GM12878 (cell line): ENCODE data around the gene MZT2B.

Source experiments
- EZH2 ChIP-seq: IDR thresholded peaks from 2 replicates; pipeline ENCODE4 v1.6.1; 2012; ENCODE audit warnings: low read depth, mild to moderate bottlenecking, control low read depth, inconsistent platforms, low read length, borderline replicate concordance; ENCODE audit not compliant: control insufficient read depth
- NR2C2 ChIP-seq: IDR thresholded peaks from 2 replicates; pipeline ENCODE4 v1.6.1; 2011; ENCODE audit warnings: borderline replicate concordance, low read depth; ENCODE audit not compliant: control insufficient read depth, insufficient read length
- PAX8 ChIP-seq: fragments of 450-650 bp; IDR thresholded peaks from 2 replicates; pipeline ENCODE4 v1.6.1; 2017; ENCODE audit warnings: mild to moderate bottlenecking, moderate library complexity
- POLR2A ChIP-seq: IDR thresholded peaks from 2 replicates; pipeline ENCODE4 v1.6.1; 2011; ENCODE audit warnings: low read depth, mild to moderate bottlenecking, low read length
- SRF ChIP-seq, 2 experiments: IDR thresholded peaks; 2 replicates each; pipeline ENCODE4 v1.6.1; 2011; ENCODE audit warnings: low read depth in 2 of 2, low read length in 2 of 2, mild to moderate bottlenecking in 1 of 2, moderate library complexity in 1 of 2
- TF ChIP-seq, protein P1 (sequence below), 3 experiments: IDR thresholded peaks in 2 of 3; conservative IDR thresholded peaks in 1 of 3; 2 replicates each; pipeline ENCODE4 v1.5.1; 2011; ENCODE audit warnings: low read depth in 3 of 3, low read length in 3 of 3, mild to moderate bottlenecking in 3 of 3, control low read depth in 2 of 3, moderate library complexity in 2 of 3, inconsistent platforms in 1 of 3, mixed read lengths in 1 of 3; ENCODE audit not compliant: control insufficient read depth in 2 of 3, insufficient read depth in 1 of 3; ENCODE audit errors: extremely low read depth in 1 of 3

DNA sequence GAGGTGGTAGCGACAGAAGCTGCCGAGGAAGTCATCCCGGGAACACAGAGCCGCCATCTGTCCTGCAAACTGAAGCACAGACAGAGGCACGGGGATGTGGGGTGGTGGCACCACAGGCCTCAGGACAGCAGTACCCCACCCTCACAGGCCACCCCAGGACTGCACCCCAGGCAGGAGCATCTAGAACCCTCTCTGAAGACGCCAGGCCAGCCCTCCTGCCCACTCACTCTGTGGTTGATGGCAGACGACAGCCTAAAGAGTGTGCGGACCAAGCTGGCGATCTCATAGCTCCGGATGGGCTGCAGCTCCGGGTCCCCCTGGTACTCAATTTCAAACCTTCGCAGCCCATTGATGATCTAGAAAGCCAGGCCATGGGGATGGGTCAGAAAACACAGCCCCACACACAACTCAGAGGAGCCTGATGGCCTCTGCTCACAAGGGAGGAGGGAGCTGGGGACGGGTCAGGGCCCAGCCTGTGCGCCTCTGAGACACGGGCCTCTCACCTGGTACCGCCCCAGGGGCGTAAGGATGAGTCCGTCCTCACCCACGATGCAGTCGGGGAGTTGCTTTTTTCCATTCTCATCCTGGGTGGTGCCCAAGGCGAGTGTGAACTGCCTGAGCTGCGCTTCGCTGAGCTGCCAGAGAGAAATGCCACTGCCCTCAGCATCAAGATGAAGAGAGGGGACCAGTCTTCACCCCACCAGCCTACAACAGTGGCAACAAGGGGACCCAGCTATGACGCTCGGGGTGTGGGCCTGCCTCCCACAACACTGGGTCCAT, 29.1 kb upstream of the MZT2B start:
- TF ChIP-seq EZH2 (no peak), POLR2A (no peak), PAX8 (no peak), SRF (IDR thresholded peaks at IDR 0.05; ENCODE audit: low read depth in 2 of 2, low read length in 2 of 2) (no peak), NR2C2 (no peak)
- TF ChIP-seq, protein P1, sequence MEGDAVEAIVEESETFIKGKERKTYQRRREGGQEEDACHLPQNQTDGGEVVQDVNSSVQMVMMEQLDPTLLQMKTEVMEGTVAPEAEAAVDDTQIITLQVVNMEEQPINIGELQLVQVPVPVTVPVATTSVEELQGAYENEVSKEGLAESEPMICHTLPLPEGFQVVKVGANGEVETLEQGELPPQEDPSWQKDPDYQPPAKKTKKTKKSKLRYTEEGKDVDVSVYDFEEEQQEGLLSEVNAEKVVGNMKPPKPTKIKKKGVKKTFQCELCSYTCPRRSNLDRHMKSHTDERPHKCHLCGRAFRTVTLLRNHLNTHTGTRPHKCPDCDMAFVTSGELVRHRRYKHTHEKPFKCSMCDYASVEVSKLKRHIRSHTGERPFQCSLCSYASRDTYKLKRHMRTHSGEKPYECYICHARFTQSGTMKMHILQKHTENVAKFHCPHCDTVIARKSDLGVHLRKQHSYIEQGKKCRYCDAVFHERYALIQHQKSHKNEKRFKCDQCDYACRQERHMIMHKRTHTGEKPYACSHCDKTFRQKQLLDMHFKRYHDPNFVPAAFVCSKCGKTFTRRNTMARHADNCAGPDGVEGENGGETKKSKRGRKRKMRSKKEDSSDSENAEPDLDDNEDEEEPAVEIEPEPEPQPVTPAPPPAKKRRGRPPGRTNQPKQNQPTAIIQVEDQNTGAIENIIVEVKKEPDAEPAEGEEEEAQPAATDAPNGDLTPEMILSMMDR (IDR thresholded peaks at IDR 0.05 in 2 of 3, conservative IDR thresholded peaks at IDR 0.05 in 1 of 3; ENCODE audit: control insufficient read depth in 2 of 3, extremely low read depth in 1 of 3, insufficient read depth in 1 of 3, low read depth in 3 of 3, low read length in 3 of 3) = no peak
